ENCODE measurements around the gene BCL7A. TPM values are rescaled to one million over a fixed set of nuclear protein-coding genes. Genes with fewer than 3 reads are reported as not detected.

Gene BCL7A
- total and polyA plus RNA-seq, 9 donors = 7.8 to 20.2 (median 16.2) TPM

GRCh38 chr12:122026706-122027333 is 5.1 kb downstream of the BCL7A start:
- no peaks in the 10 kb centered on the region for H3K27me3 ChIP-seq (ENCODE audit: control insufficient read depth, insufficient read depth, low read length)
- no peaks in the 10 kb centered on the region for H3K9me3 ChIP-seq (replicated peaks; ENCODE audit: control insufficient read depth, low read depth, low read length)
- H3K27ac ChIP-seq (ENCODE audit: low read length) = no peak overlapping the region
- no peak for DNase-seq
- H3K4me3 ChIP-seq (ENCODE audit: low read length) = no peak overlapping the region
- no peaks in the 10 kb centered on the region for H3K36me3 ChIP-seq (ENCODE audit: control insufficient read depth, insufficient read depth, low read length)
- WGBS (ENCODE audit: insufficient coverage) = 86% methylated on average over 5 of the region's 7 CpGs
- H3K4me1 ChIP-seq (ENCODE audit: control insufficient read depth, insufficient read depth, low read length) = peaks cover 32% of the 10 kb centered on the region

DNA sequence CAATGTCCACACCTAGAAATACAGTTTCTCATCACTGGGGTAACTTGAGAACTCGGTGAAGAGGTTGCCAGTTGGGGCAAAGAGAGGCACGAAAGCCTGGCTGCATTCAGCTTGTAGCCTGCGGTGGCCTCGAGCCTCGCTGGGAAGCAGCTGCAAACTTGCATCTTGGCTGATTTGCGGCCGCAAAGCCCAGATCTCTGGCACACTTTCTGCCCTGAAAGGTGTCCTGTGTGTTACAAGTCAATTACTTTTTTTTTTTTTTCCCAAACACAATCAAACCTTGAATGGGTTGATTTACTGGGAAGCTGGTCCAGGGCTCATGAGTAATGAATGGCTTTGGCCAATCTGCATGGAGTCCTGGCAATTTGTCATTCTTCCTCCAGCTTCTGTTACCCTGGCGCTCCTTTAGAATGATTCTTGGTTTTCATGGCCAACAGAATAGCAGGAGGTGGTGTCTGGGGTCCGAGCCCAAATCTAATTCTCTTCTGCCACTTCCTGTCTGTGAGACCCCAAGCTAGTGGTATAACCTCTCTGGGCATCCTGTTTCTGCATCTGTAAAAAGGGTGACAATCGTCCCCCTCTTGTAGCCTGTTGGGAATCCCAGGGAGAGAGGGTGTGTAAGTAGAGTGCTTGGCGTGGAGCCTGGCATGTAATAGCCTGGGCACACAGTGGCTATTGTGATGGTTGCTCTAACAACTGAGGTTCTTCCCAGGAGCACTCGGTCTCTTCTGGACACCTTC is 6.7 kb downstream of the BCL7A start:
- peak overlapping the region; percentile 20 for H3K27ac ChIP-seq (ENCODE audit: low read length)
- 70% methylated on average over 6 of the region's 12 CpGs for WGBS (ENCODE audit: insufficient coverage)
- H3K27me3 ChIP-seq (ENCODE audit: control insufficient read depth, insufficient read depth, low read length) = no peaks in the 10 kb centered on the region
- H3K4me1 ChIP-seq (ENCODE audit: control insufficient read depth, insufficient read depth, low read length) = peaks cover 29% of the 10 kb centered on the region
- peak; percentile 15 for DNase-seq
- no peaks in the 10 kb centered on the region for H3K36me3 ChIP-seq (ENCODE audit: control insufficient read depth, insufficient read depth, low read length)
- no peaks in the 10 kb centered on the region for H3K9me3 ChIP-seq (replicated peaks; ENCODE audit: control insufficient read depth, low read depth, low read length)
- no peak overlapping the region for H3K4me3 ChIP-seq (ENCODE audit: low read length)

- no peak overlapping the region for H3K4me3 ChIP-seq (ENCODE audit: low read length)
- H3K27me3 ChIP-seq (ENCODE audit: control insufficient read depth, insufficient read depth, low read length) = no peaks in the 10 kb centered on the region
- H3K27ac ChIP-seq (ENCODE audit: low read length) = no peak overlapping the region
- no peaks in the 10 kb centered on the region for H3K9me3 ChIP-seq (replicated peaks; ENCODE audit: control insufficient read depth, low read depth, low read length)
- H3K4me1 ChIP-seq (ENCODE audit: control insufficient read depth, insufficient read depth, low read length) = peaks cover 22% of the 10 kb centered on the region
- no peak for DNase-seq
- WGBS (ENCODE audit: insufficient coverage) = 88% methylated on average over 23 of the region's 23 CpGs
- no peaks in the 10 kb centered on the region for H3K36me3 ChIP-seq (ENCODE audit: control insufficient read depth, insufficient read depth, low read length)
These were observed 7.3 kb downstream of the BCL7A start for GRCh38 chr12:122028905-122029560.

- 82% methylated on average over 25 of the region's 28 CpGs for WGBS (ENCODE audit: insufficient coverage)
- Histone ChIP-seq H3K4me1 (ENCODE audit: control insufficient read depth, insufficient read depth, low read length) (peaks cover 14% of the 10 kb centered on the region), H3K9me3 (replicated peaks; ENCODE audit: control insufficient read depth, low read depth, low read length) (no peaks in the 10 kb centered on the region), H3K27ac (ENCODE audit: low read length) (no peak overlapping the region), H3K36me3 (ENCODE audit: control insufficient read depth, insufficient read depth, low read length) (no peaks in the 10 kb centered on the region), H3K4me3 (ENCODE audit: low read length) (no peak overlapping the region), H3K27me3 (ENCODE audit: control insufficient read depth, insufficient read depth, low read length) (no peaks in the 10 kb centered on the region)
- DNase-seq = no peak
These were observed 8.1 kb downstream of the BCL7A start for GRCh38 chr12:122029620-122030423.

DNA sequence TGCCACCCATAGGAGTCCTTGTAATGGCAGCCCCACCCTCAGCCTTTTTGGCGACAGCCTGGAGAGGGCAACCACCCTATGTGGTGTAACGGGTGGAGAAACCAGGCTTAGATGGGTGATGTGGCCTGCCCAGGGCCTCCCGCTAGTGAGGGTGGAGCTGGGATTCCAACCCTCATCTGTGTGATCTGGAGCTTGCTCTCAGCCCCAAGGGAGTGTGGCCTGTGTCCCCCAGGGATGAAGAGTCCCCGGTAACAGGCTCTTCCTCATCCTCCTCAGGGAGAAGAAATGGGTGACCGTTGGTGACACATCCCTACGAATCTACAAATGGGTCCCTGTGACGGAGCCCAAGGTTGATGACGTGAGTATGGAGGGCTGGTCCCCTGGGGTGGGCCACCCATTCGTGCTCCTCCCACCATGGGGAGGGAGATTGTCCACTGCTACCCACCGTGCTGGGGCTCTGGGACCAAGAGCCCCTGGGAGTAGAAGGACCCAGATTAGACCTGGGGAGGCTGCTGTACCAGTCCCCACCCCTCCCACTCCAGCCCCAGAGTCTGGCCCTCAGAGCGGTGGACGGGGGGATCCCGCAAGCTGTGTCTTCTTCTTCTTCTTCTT is 8.8 kb downstream of the BCL7A start:
- Histone ChIP-seq H3K4me1 (ENCODE audit: control insufficient read depth, insufficient read depth, low read length) (peaks cover 11% of the 10 kb centered on the region), H3K36me3 (ENCODE audit: control insufficient read depth, insufficient read depth, low read length) (peaks cover 4% of the 10 kb centered on the region), H3K9me3 (replicated peaks; ENCODE audit: control insufficient read depth, low read depth, low read length) (no peaks in the 10 kb centered on the region), H3K4me3 (ENCODE audit: low read length) (no peak overlapping the region), H3K27me3 (ENCODE audit: control insufficient read depth, insufficient read depth, low read length) (no peaks in the 10 kb centered on the region), H3K27ac (ENCODE audit: low read length) (no peak overlapping the region)
- DNase-seq = no peak
- WGBS (ENCODE audit: insufficient coverage) = 86% methylated on average over 5 of the region's 13 CpGs

DNA sequence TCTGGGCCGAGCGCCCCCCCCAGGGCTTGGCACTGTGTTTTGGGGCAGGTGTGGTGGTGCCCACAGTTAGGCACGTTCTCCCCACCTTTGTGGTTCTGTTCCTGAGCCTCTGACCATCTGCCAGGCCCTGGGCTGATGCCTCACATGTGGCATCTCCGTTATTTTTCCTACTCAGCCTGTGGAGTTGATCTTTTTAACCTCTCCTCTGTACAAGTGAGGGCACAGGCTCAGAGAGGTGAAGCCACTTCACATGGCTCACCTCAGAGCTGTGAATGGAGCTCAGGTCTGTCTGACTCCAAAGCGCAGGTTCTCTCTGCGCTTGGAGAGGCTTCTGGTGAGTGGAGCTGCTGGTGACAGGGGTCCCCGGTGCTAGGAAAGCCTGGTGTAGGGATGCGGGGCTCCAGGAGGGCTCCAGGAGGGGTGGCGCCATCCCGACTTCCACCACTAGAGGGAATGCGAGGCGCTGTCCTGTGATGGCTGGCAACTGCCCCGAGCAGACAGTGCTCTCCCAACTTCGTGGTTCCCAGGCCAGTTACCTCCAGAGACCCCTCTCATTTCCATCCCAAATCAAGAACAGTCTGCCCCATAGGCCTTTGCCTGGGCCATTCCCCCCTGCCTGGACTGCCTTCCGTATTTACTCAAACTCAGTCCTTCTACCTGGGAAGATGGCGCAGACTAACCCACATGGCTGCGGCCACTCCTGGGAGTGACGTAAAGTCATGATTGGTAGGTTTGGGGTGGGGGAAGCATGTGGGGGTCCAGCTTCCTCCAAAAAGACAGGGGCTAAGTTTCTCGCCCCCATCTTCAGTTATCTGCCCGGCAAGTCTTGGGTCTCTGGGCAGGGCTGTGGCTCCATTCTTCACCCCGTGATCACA is 9.9 kb downstream of the BCL7A start:
- H3K36me3 ChIP-seq (ENCODE audit: control insufficient read depth, insufficient read depth, low read length) = peaks cover 14% of the 10 kb centered on the region
- peaks cover 11% of the 10 kb centered on the region for H3K4me1 ChIP-seq (ENCODE audit: control insufficient read depth, insufficient read depth, low read length)
- no peaks in the 10 kb centered on the region for H3K27me3 ChIP-seq (ENCODE audit: control insufficient read depth, insufficient read depth, low read length)
- H3K4me3 ChIP-seq (ENCODE audit: low read length) = no peak overlapping the region
- H3K27ac ChIP-seq (ENCODE audit: low read length) = no peak overlapping the region
- H3K9me3 ChIP-seq (replicated peaks; ENCODE audit: control insufficient read depth, low read depth, low read length) = no peaks in the 10 kb centered on the region
- no peak for DNase-seq
- 61% methylated on average over 15 of the region's 21 CpGs for WGBS (ENCODE audit: insufficient coverage)

GRCh38 chr12:122032580-122032979 is 10.9 kb downstream of the BCL7A start:
- DNase-seq = no peak
- Histone ChIP-seq H3K27ac (ENCODE audit: low read length) (no peak overlapping the region), H3K27me3 (ENCODE audit: control insufficient read depth, insufficient read depth, low read length) (no peaks in the 10 kb centered on the region), H3K4me1 (ENCODE audit: control insufficient read depth, insufficient read depth, low read length) (peaks cover 11% of the 10 kb centered on the region), H3K4me3 (ENCODE audit: low read length) (no peak overlapping the region), H3K36me3 (ENCODE audit: control insufficient read depth, insufficient read depth, low read length) (peaks cover 22% of the 10 kb centered on the region), H3K9me3 (replicated peaks; ENCODE audit: control insufficient read depth, low read depth, low read length) (no peaks in the 10 kb centered on the region)
- WGBS (ENCODE audit: insufficient coverage) = 86% methylated on average over 7 of the region's 11 CpGs

GRCh38 chr12:122035292-122035691 is 13.6 kb downstream of the BCL7A start:
- H3K27ac ChIP-seq (ENCODE audit: low read length) = no peak overlapping the region
- peaks cover 32% of the 10 kb centered on the region for H3K36me3 ChIP-seq (ENCODE audit: control insufficient read depth, insufficient read depth, low read length)
- H3K4me1 ChIP-seq (ENCODE audit: control insufficient read depth, insufficient read depth, low read length) = no peaks in the 10 kb centered on the region
- 88% methylated on average over 4 of the region's 8 CpGs for WGBS (ENCODE audit: insufficient coverage)
- H3K4me3 ChIP-seq (ENCODE audit: low read length) = no peak overlapping the region
- no peak for DNase-seq
- H3K9me3 ChIP-seq (replicated peaks; ENCODE audit: control insufficient read depth, low read depth, low read length) = no peaks in the 10 kb centered on the region
- H3K27me3 ChIP-seq (ENCODE audit: control insufficient read depth, insufficient read depth, low read length) = no peaks in the 10 kb centered on the region

DNA sequence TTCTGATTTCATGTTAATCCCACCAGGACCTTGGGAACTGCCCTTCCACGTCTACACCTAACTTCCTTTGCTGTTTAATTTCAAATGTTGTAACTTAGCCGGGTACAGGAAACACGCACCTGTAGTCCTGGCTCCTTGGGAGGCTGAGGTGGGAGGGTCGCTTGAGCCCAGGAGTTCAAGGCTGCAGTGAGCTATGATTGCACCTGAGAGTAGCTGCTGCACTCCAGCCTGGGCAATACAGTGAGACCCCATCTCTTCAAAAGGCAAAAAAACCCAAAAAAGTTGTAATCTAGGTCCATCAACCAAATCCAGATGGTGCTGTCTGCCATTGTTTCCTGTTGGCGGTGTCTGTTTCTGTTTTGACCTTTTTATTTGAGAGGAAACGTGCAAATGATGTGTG is 14.5 kb downstream of the BCL7A start:
- Histone ChIP-seq H3K4me3 (ENCODE audit: low read length) (no peak overlapping the region), H3K4me1 (ENCODE audit: control insufficient read depth, insufficient read depth, low read length) (no peaks in the 10 kb centered on the region), H3K9me3 (replicated peaks; ENCODE audit: control insufficient read depth, low read depth, low read length) (no peaks in the 10 kb centered on the region), H3K27me3 (ENCODE audit: control insufficient read depth, insufficient read depth, low read length) (no peaks in the 10 kb centered on the region), H3K27ac (ENCODE audit: low read length) (no peak overlapping the region), H3K36me3 (ENCODE audit: control insufficient read depth, insufficient read depth, low read length) (peaks cover 32% of the 10 kb centered on the region)
- no peak for DNase-seq
- WGBS (ENCODE audit: insufficient coverage) = 97% methylated on average over 4 of the region's 6 CpGs

Measured in muscle of leg (tissue), 11 donors.